Endodermal cell (in vitro differentiated cells): ENCODE measurements around the gene NFATC2IP. TPM values are rescaled to one million over a fixed set of nuclear protein-coding genes. Genes with fewer than 3 reads are reported as not detected.

ENCODE experiments used
- DNase-seq: peaks from one replicate; pipeline ENCODE4 v3.0.0-alpha.2; 2017
- H3K27ac ChIP-seq: 2 replicates; pipeline ENCODE4 v1.5.1; 2013; ENCODE audit warnings: mild to moderate bottlenecking, low read depth, low read length, moderate library complexity
- H3K27me3 ChIP-seq: 2 replicates; pipeline ENCODE4 v1.6.1; 2013; ENCODE audit warnings: mild to moderate bottlenecking, low read length, moderate library complexity; ENCODE audit not compliant: insufficient read depth, control insufficient read depth, poor library complexity, severe bottlenecking
- H3K36me3 ChIP-seq: 2 replicates; pipeline ENCODE4 v1.7.0; 2013; ENCODE audit warnings: mild to moderate bottlenecking, low read length, moderate library complexity; ENCODE audit not compliant: control insufficient read depth, insufficient read depth
- H3K4me1 ChIP-seq: one replicate; pipeline ENCODE4 v1.7.0; 2013; ENCODE audit warnings: low read length; ENCODE audit not compliant: control insufficient read depth, insufficient read depth
- H3K4me3 ChIP-seq: 2 replicates; pipeline ENCODE4 v1.5.1; 2013; ENCODE audit warnings: mild to moderate bottlenecking, low read length, moderate library complexity
- H3K9ac ChIP-seq: 2 replicates; pipeline ENCODE4 v1.6.1; 2013; ENCODE audit warnings: mild to moderate bottlenecking, low read length, moderate library complexity; ENCODE audit not compliant: poor library complexity, severe bottlenecking; ENCODE audit errors: extremely low read depth
- H3K9me3 ChIP-seq: 2 replicates; pipeline ENCODE4 v1.6.1; 2013; ENCODE audit warnings: mild to moderate bottlenecking, low read length, moderate library complexity; ENCODE audit not compliant: control insufficient read depth
- H3K27ac Mint-ChIP-seq: 2 replicates; pipeline ENCODE4 v1.8.0; 2020; ENCODE audit warnings: mixed read lengths
- H3K27me3 Mint-ChIP-seq: 2 replicates; pipeline ENCODE4 v1.8.0; 2021; ENCODE audit warnings: mild to moderate bottlenecking, mixed read lengths; ENCODE audit not compliant: insufficient read depth
- H3K36me3 Mint-ChIP-seq: 2 replicates; pipeline ENCODE4 v1.8.0; 2020; ENCODE audit warnings: low read depth, mixed read lengths
- H3K4me1 Mint-ChIP-seq: 2 replicates; pipeline ENCODE4 v1.8.0; 2020; ENCODE audit warnings: mixed read lengths
- H3K4me3 Mint-ChIP-seq: 2 replicates; pipeline ENCODE4 v1.8.0; 2020; ENCODE audit warnings: mild to moderate bottlenecking, moderate library complexity, mixed read lengths
- H3K9me3 Mint-ChIP-seq: 2 replicates; pipeline ENCODE4 v1.8.0; 2020; ENCODE audit warnings: mild to moderate bottlenecking, mixed read lengths
- CTCF ChIP-seq: fragments of 200-600 bp; sonication (generic); conservative IDR thresholded peaks from 2 replicates; pipeline ENCODE4 v1.5.0; 2021; ENCODE audit warnings: antibody characterized with exemption, mild to moderate bottlenecking
- WGBS, 2 experiments: methylation state at CpG; one replicate each; pipeline versions ENCODE4 v1.1.5 to v1.1.7; 2013; ENCODE audit warnings: missing lambda C conversion rate in 2 of 2, mixed read lengths in 1 of 2; ENCODE audit not compliant: insufficient coverage in 1 of 2, insufficient read length in 1 of 2; 5-methylcytosine and 5-hydroxymethylcytosine counted together
- total RNA-seq, 2 donors: library from RNA; stranded (reverse); fragmentation: NEBNext Ultra II Directional in 1 of 2; extraction: Animal tissue kit (Norgen Biotek cat#: 25700) in 1 of 2; gene quantifications; 2 replicates in 1 of 2; 3 replicates in 1 of 2; pipeline ENCODE4 v1.2.1, GENCODE V29; 2021

The NFATC2IP gene
- total RNA-seq, 2 donors from 2014 or later: 63.7 to 65.4 TPM

GRCh38 chr16:29014561-29015069 lies 63.9 kb downstream of the NFATC2IP start:
- H3K27me3 ChIP-seq: no peaks in the 10 kb centered on the region
- H3K4me1 Mint-ChIP-seq: no peaks in the 10 kb centered on the region
- no peak overlapping the region for H3K9ac ChIP-seq
- H3K4me3 Mint-ChIP-seq: no peak overlapping the region
- no peak for TF ChIP-seq CTCF
- WGBS, 2 experiments: 92 to 94% methylated on average over 3 of the region's 3 CpGs
- no peaks in the 10 kb centered on the region for H3K9me3 Mint-ChIP-seq
- H3K27ac Mint-ChIP-seq: no peak overlapping the region
- H3K9me3 ChIP-seq: no peaks in the 10 kb centered on the region
- no peaks in the 10 kb centered on the region for H3K36me3 ChIP-seq
- no peaks in the 10 kb centered on the region for H3K4me1 ChIP-seq
- no peak overlapping the region for H3K4me3 ChIP-seq
- no peaks in the 10 kb centered on the region for H3K36me3 Mint-ChIP-seq
- H3K27me3 Mint-ChIP-seq: no peaks in the 10 kb centered on the region
- DNase-seq: no peak
- H3K27ac ChIP-seq: no peak overlapping the region

Other genes with a start within 250 kb of the NFATC2IP start
- gene EIF3C, start 239.5 kb upstream of the NFATC2IP start, total RNA-seq: 100 to 1,000 TPM; 697 to 784 TPM
- 1 to 10 TPM; 3.3 to 4.8 TPM for gene NPIPB9, start 199.2 kb upstream of the NFATC2IP start, total RNA-seq
- gene ATXN2L, start 127.9 kb upstream of the NFATC2IP start, total RNA-seq: 100 to 1,000 TPM; 242 to 264 TPM
- 100 to 1,000 TPM; 158 to 165 TPM for gene TUFM, start 104.6 kb upstream of the NFATC2IP start, total RNA-seq
- 10 to 100 TPM; 56.5 to 63.4 TPM for gene SH2B1, start 87.1 kb upstream of the NFATC2IP start, total RNA-seq
- 1 to 10 TPM; 4.7 to 7.7 TPM for gene ATP2A1, start 72.4 kb upstream of the NFATC2IP start, total RNA-seq
- gene RABEP2, start 25.7 kb upstream of the NFATC2IP start, total RNA-seq: 10 to 100 TPM; 16.1 to 19.2 TPM
- gene CD19, start 19.0 kb upstream of the NFATC2IP start, total RNA-seq: not detected
- gene SPNS1, start 23.8 kb downstream of the NFATC2IP start, total RNA-seq: 10 to 100 TPM; 54.9 to 55.2 TPM
- gene LAT, start 34.1 kb downstream of the NFATC2IP start, total RNA-seq: 1 to 10 TPM; 4.5 to 6.1 TPM